GM23338 (cell line): ENCODE measurements around the gene MYO5B.

Experiments used
- CTCF ChIP-seq, 2 experiments: fragments of 200-600 bp in 1 of 2; sonication (generic) in 1 of 2; conservative IDR thresholded peaks; 2 replicates each; pipeline versions ENCODE4 v1.5.1 to v1.6.1; 2016 to 2017; ENCODE audit warnings: antibody characterized with exemption in 2 of 2, low read depth in 2 of 2, mild to moderate bottlenecking in 2 of 2, moderate library complexity in 1 of 2
- EZH2 ChIP-seq: fragments of 200-600 bp; sonication (generic); IDR thresholded peaks from one replicate; pipeline ENCODE4 v1.8.0; 2017; ENCODE audit warnings: antibody characterized with exemption, mild to moderate bottlenecking, low read depth; ENCODE audit not compliant: unreplicated experiment
- POLR2AphosphoS5 ChIP-seq: IDR thresholded peaks from 2 replicates; pipeline ENCODE4 v1.6.1; 2016; ENCODE audit warnings: antibody characterized with exemption, low read depth
- ZNF331 ChIP-seq: fragments of 250-450 bp; sonication (Bioruptor Pico); IDR thresholded peaks from 2 replicates; pipeline ENCODE4 v1.5.0; 2020; ENCODE audit warnings: low read depth, mild to moderate bottlenecking, moderate library complexity

- TF ChIP-seq EZH2, result no peak
- no peak for TF ChIP-seq CTCF (conservative IDR thresholded peaks at IDR 0.05; ENCODE audit: low read depth in 2 of 2)
- TF ChIP-seq POLR2AphosphoS5, result no peak
- no peak for TF ChIP-seq ZNF331 (CRISPR knock-in tag)
These were observed 392.3 kb downstream of the MYO5B start for GRCh38 chr18:49802623-49803022.
